ENCODE results near the gene SLC44A5. TPM values are rescaled to one million over a fixed set of nuclear protein-coding genes. Genes with fewer than 3 reads are reported as not detected.

The SLC44A5 gene
- total and polyA plus RNA-seq, 2 donors (not counting 1 experiment from before 2014, with no cell fraction given) = 2.8 to 4.2 TPM

- no peaks in the 10 kb centered on the region for H3K27me3 Mint-ChIP-seq
- ChIA-PET CTCF (no interaction called here), POLR2A (no interaction called here)
- no peak overlapping the region for H3K27ac Mint-ChIP-seq
- no peaks in the 10 kb centered on the region for H3K9me3 ChIP-seq (ENCODE audit: control extremely low read depth in 1 of 3, control insufficient read depth in 2 of 3, insufficient read depth in 1 of 3, low read length in 2 of 3)
- H3K4me1 ChIP-seq (ENCODE audit: control insufficient read depth in 2 of 2, insufficient read depth in 2 of 2, low read length in 2 of 2) = no peaks in the 10 kb centered on the region
- no peak for TF ChIP-seq CTCF (IDR thresholded peaks at IDR 0.05)
- TF ChIP-seq EZH2 (IDR thresholded peaks at IDR 0.05; ENCODE audit: borderline replicate concordance, insufficient read depth, low read depth, low read length, poor library complexity, severe bottlenecking) = no peak
- no peaks in the 10 kb centered on the region for H3K9me3 Mint-ChIP-seq (ENCODE audit: insufficient read depth)
- no peak overlapping the region for H3K27ac ChIP-seq (ENCODE audit: low read length in 2 of 2)
- no peaks in the 10 kb centered on the region for H3K36me3 ChIP-seq (replicated peaks in 1 of 2; ENCODE audit: control extremely low read depth in 1 of 2, control insufficient read depth in 1 of 2, extremely low read depth in 1 of 2, insufficient read depth in 2 of 2, low read length in 1 of 2)
- no peaks in the 10 kb centered on the region for H3K4me1 Mint-ChIP-seq
- no peak for DNase-seq
- no peak overlapping the region for H3K4me3 ChIP-seq (ENCODE audit: control extremely low read depth in 1 of 5, extremely low read depth in 1 of 5, insufficient read depth in 1 of 5, low read depth in 2 of 5, low read length in 4 of 5)
- no peaks in the 10 kb centered on the region for H3K79me2 ChIP-seq (ENCODE audit: control insufficient read depth, insufficient read depth, low read length)
- H3K9ac ChIP-seq (ENCODE audit: low read length) = no peak overlapping the region
- no peak overlapping the region for H2AFZ ChIP-seq (ENCODE audit: insufficient read depth, low read depth, low read length, poor library complexity, severe bottlenecking)
- H3K27me3 ChIP-seq (replicated peaks in 1 of 4; ENCODE audit: control extremely low read depth in 1 of 4, control insufficient read depth in 3 of 4, insufficient read depth in 4 of 4, low read length in 3 of 4) = no peaks in the 10 kb centered on the region
- WGBS (ENCODE audit: insufficient coverage) = 40% methylated on average over 1 of the region's 2 CpGs
- no peak overlapping the region for H3K4me3 Mint-ChIP-seq
- H4K20me1 ChIP-seq (ENCODE audit: control insufficient read depth, insufficient read depth, low read length, poor library complexity, severe bottlenecking) = no peaks in the 10 kb centered on the region
- ATAC-seq (ENCODE audit: low read depth) = no peak
- intact Hi-C loops (cut with micrococcal nuclease) = no loop called here
- no peak overlapping the region for H3K4me2 ChIP-seq (replicated peaks; ENCODE audit: low read depth, low read length, poor library complexity, severe bottlenecking)
Observed at GRCh38 chr1:75174031-75174760, 436.7 kb downstream of the SLC44A5 start.

GRCh38 chr1:75172556-75172955 is 438.4 kb downstream of the SLC44A5 start:
- no peak overlapping the region for H3K4me2 ChIP-seq (replicated peaks; ENCODE audit: low read depth, low read length, poor library complexity, severe bottlenecking)
- intact Hi-C loops (cut with micrococcal nuclease) = no loop called here
- no peak for TF ChIP-seq EZH2 (IDR thresholded peaks at IDR 0.05; ENCODE audit: borderline replicate concordance, insufficient read depth, low read depth, low read length, poor library complexity, severe bottlenecking)
- TF ChIP-seq CTCF (IDR thresholded peaks at IDR 0.05) = no peak
- no peaks in the 10 kb centered on the region for H3K79me2 ChIP-seq (ENCODE audit: control insufficient read depth, insufficient read depth, low read length)
- WGBS (ENCODE audit: insufficient coverage) = 43% methylated on average over 1 of the region's 1 CpG
- no peak overlapping the region for H3K9ac ChIP-seq (ENCODE audit: low read length)
- H3K4me1 Mint-ChIP-seq = no peaks in the 10 kb centered on the region
- H3K9me3 Mint-ChIP-seq (ENCODE audit: insufficient read depth) = no peaks in the 10 kb centered on the region
- H3K9me3 ChIP-seq (ENCODE audit: control extremely low read depth in 1 of 3, control insufficient read depth in 2 of 3, insufficient read depth in 1 of 3, low read length in 2 of 3) = no peaks in the 10 kb centered on the region
- H3K27me3 ChIP-seq (replicated peaks in 1 of 4; ENCODE audit: control extremely low read depth in 1 of 4, control insufficient read depth in 3 of 4, insufficient read depth in 4 of 4, low read length in 3 of 4) = no peaks in the 10 kb centered on the region
- H3K27ac ChIP-seq (ENCODE audit: low read length in 2 of 2) = no peak overlapping the region
- H3K4me3 Mint-ChIP-seq = no peak overlapping the region
- no peaks in the 10 kb centered on the region for H3K27me3 Mint-ChIP-seq
- H3K4me3 ChIP-seq (ENCODE audit: control extremely low read depth in 1 of 5, extremely low read depth in 1 of 5, insufficient read depth in 1 of 5, low read depth in 2 of 5, low read length in 4 of 5) = no peak overlapping the region
- CTCF ChIA-PET = no interaction called here
- no peak for DNase-seq
- POLR2A ChIA-PET = no interaction called here
- no peaks in the 10 kb centered on the region for H4K20me1 ChIP-seq (ENCODE audit: control insufficient read depth, insufficient read depth, low read length, poor library complexity, severe bottlenecking)
- no peak for ATAC-seq (ENCODE audit: low read depth)
- no peak overlapping the region for H3K27ac Mint-ChIP-seq
- H2AFZ ChIP-seq (ENCODE audit: insufficient read depth, low read depth, low read length, poor library complexity, severe bottlenecking) = no peak overlapping the region
- H3K4me1 ChIP-seq (ENCODE audit: control insufficient read depth in 2 of 2, insufficient read depth in 2 of 2, low read length in 2 of 2) = no peaks in the 10 kb centered on the region
- H3K36me3 ChIP-seq (replicated peaks in 1 of 2; ENCODE audit: control extremely low read depth in 1 of 2, control insufficient read depth in 1 of 2, extremely low read depth in 1 of 2, insufficient read depth in 2 of 2, low read length in 1 of 2) = no peaks in the 10 kb centered on the region
